PFSK-1 (cell line): ENCODE measurements around the gene MAPKAPK3. TPM values are rescaled to one million over a fixed set of nuclear protein-coding genes. Genes with fewer than 3 reads are reported as not detected.

Source experiments
- FOXP2 ChIP-seq: optimal IDR thresholded peaks from 2 replicates; pipeline ENCODE3; 2011; ENCODE audit warnings: borderline replicate concordance, control low read depth, inconsistent platforms; ENCODE audit not compliant: insufficient read depth; ENCODE audit errors: extremely low read length, extremely low read depth
- POLR2AphosphoS5 ChIP-seq: IDR thresholded peaks from 2 replicates; pipeline ENCODE4 v1.6.1; 2012; ENCODE audit warnings: low read depth, mild to moderate bottlenecking, control low read depth, low read length, moderate library complexity
- SIN3A ChIP-seq: IDR thresholded peaks from 2 replicates; pipeline ENCODE4 v1.6.1; 2012; ENCODE audit warnings: mild to moderate bottlenecking, low read length, moderate library complexity, borderline replicate concordance; ENCODE audit not compliant: insufficient read depth
- TAF1 ChIP-seq: IDR thresholded peaks from 2 replicates; pipeline ENCODE4 v1.6.1; 2012; ENCODE audit warnings: low read length, control low read depth, borderline replicate concordance; ENCODE audit not compliant: insufficient read depth
- polyA plus RNA-seq: library from polyadenylated mRNA; unstranded; fragments of >200 nt; gene quantifications from one replicate; pipeline ENCODE4 v1.2.1, GENCODE V29; 2012; ENCODE audit warnings: low read depth, missing spikeins; ENCODE audit not compliant: insufficient read length
- TF ChIP-seq, protein P1 (sequence below), 2 experiments: IDR thresholded peaks; 2 replicates each; pipeline versions ENCODE4 v1.6.1 to v1.8.0; 2011 to 2012; ENCODE audit warnings: low read depth in 2 of 2, low read length in 2 of 2, control low read depth in 1 of 2, inconsistent platforms in 1 of 2, mild to moderate bottlenecking in 1 of 2, moderate library complexity in 1 of 2; ENCODE audit not compliant: insufficient read depth in 1 of 2

Gene MAPKAPK3
- polyA plus RNA-seq = 21.4 TPM

GRCh38 chr3:50617096-50617791 is at the start of gene MAPKAPK3:
Gene MAPKAPK3 (plus strand): TSS chr3:50617151. CDS start chr3:50617566, 415 bp downstream.
- no peak for TF ChIP-seq FOXP2
- no peak for TF ChIP-seq POLR2AphosphoS5
- TF ChIP-seq SIN3A = no peak
- TF ChIP-seq, protein P1, sequence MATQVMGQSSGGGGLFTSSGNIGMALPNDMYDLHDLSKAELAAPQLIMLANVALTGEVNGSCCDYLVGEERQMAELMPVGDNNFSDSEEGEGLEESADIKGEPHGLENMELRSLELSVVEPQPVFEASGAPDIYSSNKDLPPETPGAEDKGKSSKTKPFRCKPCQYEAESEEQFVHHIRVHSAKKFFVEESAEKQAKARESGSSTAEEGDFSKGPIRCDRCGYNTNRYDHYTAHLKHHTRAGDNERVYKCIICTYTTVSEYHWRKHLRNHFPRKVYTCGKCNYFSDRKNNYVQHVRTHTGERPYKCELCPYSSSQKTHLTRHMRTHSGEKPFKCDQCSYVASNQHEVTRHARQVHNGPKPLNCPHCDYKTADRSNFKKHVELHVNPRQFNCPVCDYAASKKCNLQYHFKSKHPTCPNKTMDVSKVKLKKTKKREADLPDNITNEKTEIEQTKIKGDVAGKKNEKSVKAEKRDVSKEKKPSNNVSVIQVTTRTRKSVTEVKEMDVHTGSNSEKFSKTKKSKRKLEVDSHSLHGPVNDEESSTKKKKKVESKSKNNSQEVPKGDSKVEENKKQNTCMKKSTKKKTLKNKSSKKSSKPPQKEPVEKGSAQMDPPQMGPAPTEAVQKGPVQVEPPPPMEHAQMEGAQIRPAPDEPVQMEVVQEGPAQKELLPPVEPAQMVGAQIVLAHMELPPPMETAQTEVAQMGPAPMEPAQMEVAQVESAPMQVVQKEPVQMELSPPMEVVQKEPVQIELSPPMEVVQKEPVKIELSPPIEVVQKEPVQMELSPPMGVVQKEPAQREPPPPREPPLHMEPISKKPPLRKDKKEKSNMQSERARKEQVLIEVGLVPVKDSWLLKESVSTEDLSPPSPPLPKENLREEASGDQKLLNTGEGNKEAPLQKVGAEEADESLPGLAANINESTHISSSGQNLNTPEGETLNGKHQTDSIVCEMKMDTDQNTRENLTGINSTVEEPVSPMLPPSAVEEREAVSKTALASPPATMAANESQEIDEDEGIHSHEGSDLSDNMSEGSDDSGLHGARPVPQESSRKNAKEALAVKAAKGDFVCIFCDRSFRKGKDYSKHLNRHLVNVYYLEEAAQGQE (IDR thresholded peaks at IDR 0.05; ENCODE audit: insufficient read depth in 1 of 2, low read depth in 2 of 2, low read length in 2 of 2) = no peak
- TF ChIP-seq TAF1 = no peak

DNA sequence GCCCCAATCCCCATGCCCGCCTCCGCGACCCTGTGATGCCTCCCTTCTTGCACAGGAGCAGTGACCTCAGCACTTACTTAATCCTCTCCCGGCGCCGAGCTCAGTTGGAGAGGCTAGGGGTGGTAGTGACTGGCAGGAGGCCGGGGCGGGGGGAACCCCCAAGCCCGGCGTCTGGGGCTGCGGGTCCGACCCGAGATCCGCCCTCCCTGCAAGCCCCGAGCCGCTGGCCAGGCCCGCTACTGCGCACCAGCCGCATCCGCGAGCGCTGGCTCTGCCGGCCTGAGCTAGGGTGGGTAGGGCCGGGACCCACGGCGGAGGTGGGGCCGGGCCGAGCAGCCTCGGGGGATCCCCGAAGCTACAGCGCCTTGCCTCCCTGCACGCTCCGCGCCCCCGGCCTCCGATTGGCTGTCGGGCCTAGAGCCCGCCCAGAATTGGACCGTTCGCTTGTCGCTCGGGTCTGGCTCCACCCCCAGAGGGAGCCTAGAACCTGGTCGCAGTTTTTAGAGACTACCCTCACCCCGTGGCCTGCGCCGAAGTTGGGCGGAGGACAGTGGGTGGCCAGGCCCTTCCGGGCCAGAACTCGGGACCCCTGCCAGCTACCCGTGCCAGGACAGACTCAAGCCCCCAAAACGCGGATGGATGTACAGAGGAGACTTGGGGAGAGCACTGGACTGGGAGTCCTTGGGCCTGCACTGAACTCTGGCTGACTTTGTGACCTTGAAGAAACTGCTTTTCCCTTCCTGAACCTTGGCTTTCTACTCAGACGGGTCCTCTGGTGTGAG is 49.4 kb upstream of the MAPKAPK3 start, which contains the start of gene C3orf18:
Gene C3orf18, minus strand, starts transcription at position 362 of the 782 bp plus-strand sequence. CDS start 2,048 bp downstream, outside the sequence.
- TF ChIP-seq, protein P1 (IDR thresholded peaks at IDR 0.05; ENCODE audit: insufficient read depth in 1 of 2, low read depth in 2 of 2, low read length in 2 of 2) = no peak
- TF ChIP-seq FOXP2 (no peak), SIN3A (no peak), TAF1 (no peak), POLR2AphosphoS5 (no peak)

GRCh38 chr3:50568947-50569749 is 47.8 kb upstream of the MAPKAPK3 start, which contains the start of gene HEMK1:
Gene HEMK1 (plus strand): TSS chr3:50569522. CDS start chr3:50571105, 1,583 bp downstream.
- TF ChIP-seq SIN3A (no peak), POLR2AphosphoS5 (no peak)
- TF ChIP-seq, protein P1 (IDR thresholded peaks at IDR 0.05; ENCODE audit: insufficient read depth in 1 of 2, low read depth in 2 of 2, low read length in 2 of 2) = peak in 1 of 2 experiments; percentile 5; a peak in 1 of 4 replicates

DNA sequence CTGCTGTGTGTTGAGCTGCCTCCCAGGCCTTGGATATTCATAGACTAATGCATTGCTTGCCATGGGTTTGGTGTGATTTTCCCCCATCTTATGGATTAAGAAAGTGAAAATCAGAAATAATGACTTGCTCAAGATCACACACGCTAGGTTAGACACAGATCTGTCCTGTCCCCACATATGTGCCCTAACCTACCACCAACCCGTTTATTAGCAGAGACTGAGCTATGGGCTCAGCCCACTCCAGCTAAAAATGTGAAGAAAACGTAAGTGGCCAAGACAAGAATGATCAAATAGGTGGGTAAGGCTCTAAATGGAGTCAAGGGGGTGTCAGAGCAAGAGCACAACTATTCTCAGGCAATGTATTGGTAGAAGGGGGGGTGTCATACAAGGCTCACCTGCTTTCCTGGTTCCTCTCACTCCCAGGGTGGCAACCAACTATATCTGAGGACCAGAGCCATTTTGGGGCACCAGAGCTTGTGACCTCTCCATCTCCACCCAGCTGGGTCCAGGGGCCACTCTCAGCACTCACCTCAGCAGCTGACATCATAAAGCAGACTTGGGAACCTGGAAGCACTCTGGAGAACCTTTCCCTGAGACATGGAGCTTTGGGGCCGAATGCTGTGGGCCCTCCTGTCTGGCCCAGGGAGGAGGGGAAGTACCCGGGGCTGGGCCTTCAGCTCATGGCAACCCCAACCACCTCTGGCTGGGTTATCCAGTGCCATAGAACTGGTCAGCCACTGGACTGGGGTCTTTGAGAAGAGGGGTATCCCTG is 46.3 kb upstream of the MAPKAPK3 start:
- TF ChIP-seq FOXP2 (no peak), TAF1 (no peak), SIN3A (no peak), POLR2AphosphoS5 (no peak)
- TF ChIP-seq, protein P1 (IDR thresholded peaks at IDR 0.05; ENCODE audit: insufficient read depth in 1 of 2, low read depth in 2 of 2, low read length in 2 of 2) = no peak
